ENCODE results near the gene IFNLR1.

Gene IFNLR1

DNA sequence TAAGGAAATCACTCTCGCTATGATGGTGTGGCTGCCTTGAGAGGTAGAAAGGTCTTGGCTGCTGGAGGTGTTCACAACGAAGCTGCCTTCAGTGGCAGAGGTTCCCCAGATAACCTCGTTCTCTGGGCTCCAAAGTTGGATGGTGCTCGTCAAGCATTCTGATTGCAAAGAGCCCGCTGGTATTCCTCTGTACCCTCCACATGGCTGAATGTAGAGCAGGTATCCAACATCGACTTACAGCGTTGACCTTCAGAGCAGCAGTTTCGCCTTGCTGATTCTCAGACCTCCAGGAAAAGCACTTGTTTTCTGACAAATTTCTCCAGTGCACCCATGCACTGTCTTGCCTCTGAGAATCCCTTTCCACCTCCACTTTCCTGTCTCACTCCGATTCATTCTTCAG lies 39.9 kb downstream of the IFNLR1 start:
- no peak for DNase-seq (ENCODE audit: low spot score)

- DNase-seq (ENCODE audit: low spot score) = peak; percentile 75
Observed at GRCh38 chr1:24142546-24143534, 44.2 kb downstream of the IFNLR1 start, which contains the start of gene IL22RA1. IL22RA1 (minus strand) TSS chr1:24143140; CDS start chr1:24143082, 58 bp downstream.

- DNase-seq (ENCODE audit: low spot score) = no peak
Observed at GRCh38 chr1:24141311-24141997, 45.6 kb downstream of the IFNLR1 start.

DNA sequence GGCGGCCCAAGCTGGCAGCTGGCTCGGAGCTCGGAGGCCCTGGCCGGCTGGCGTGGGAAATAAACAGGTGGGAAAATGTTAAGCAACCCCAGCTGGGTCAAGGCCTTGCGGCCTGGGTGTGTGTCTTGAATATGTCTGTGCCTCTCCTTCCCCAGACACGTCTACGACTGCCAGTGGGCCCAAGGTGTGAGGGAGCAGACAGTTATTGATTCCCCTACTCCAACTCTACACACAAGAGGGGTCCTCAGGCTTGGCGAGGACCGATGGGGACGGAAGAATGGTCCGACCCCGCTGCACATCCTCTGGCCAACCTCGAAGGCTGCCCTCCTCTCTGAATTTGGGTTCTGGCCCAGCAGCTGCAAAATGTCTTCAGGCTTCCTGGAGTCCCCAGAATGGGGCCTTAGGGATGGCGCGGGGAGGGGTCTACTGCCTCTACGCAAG lies 46.3 kb downstream of the IFNLR1 start:
- no peak for DNase-seq (ENCODE audit: low spot score)

DNA sequence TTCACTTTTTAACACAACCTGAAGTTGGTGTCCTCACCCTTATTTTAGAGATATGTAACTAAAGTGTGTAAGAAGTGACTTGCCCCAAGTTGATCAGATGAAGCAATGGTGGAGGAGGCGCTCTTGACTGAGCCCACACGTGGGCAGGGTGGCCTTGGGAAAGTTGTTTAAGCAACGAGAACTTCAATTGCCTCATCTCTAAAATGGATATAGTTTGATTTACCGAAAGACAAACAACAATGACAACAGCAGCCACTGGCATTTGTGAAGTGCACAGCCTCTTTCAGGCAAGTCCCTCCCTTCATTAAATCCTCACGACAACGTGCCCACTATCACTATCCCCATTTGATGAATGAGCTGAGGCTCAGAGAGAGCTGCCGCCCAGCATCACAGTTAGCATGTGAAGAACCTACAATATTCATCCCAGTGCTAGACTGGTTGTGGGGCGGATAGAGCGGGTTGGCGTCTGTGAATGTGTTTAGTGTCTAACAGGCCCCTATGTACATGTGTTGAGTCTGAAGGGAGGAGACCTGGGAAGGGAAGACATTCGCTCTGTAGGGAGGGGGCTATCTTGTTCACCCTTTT lies 47.2 kb downstream of the IFNLR1 start:
- no peak for DNase-seq (ENCODE audit: low spot score)

DNA sequence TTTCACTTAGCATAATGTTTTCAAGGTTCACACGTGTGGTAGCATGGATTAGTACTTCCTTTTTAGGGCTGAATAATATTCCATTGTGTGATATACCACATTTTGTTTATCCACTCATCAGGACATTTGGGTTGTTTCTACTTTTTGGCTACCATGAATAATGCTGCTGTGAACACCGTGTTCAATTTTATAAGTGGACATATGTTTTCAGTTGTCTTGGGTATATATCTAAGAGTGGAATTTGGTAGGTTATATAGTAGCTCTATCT lies 47.9 kb downstream of the IFNLR1 start:
- DNase-seq (ENCODE audit: low spot score) = no peak

DNA sequence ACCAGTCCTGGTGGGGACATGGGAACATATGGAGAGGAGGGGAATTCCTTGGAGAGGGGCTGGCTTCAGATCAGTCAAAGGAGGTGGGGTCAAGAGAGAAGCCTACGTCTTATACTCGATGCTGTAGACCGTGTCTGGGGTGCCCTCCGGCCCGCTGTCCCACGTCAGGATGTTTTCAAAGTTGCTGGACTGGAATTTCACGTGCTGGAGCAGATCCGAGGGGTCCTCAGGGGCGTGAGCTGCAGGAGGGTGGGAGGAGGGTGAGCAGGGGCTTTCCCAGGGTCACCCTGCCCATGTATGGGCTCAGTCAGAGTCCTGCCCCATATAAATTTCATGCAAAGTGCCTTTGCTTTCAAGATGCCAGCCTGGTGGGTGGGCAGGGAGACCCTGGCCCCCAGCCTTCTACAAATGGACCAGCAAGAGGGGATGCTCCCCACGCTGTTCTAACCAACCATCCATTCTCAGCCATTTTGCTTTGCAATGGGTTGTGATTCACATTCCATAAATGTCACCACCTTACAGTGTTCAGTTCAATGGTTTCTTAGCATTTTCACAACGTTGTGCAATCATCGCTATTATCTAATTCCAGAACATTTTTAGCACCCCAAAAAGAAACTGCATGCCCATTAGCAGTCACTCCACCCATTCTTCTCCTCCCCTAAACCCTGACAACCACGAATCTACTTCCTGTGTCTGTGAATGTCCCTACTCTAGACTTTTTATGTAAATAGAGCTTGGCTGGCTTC lies 48.4 kb downstream of the IFNLR1 start:
- DNase-seq (ENCODE audit: low spot score) = no peak

DNA sequence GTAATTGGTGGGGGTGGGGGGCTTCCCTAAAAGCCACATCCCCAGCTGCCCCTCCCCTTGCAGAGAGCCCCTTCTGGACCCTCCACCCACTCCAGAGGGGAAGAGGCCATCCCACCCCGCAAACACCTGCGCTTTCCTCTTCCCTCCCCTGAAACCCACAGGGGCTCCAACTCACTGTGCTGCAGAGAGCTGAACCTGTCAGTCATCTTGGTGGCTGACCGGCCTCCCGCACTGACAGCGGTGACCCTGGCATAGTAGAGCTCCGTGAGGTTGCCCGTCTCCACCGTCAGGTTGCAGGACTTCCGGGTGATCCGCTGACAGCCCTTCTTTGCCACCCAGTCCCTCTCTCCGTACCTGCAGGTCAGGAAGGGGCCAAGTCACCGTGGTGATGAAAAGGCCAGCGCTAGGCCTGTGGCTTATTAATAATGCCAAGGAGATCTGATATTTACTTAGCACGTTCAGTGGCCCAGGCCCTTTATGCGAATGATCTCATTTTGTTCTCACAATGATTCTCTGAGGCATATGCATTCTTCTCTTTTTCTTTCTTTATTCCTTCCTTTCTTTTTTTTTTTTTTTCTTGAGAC lies 50.0 kb downstream of the IFNLR1 start:
- DNase-seq (ENCODE audit: low spot score) = no peak

- no peak for DNase-seq (ENCODE audit: low spot score)
Observed at GRCh38 chr1:24134376-24134775, 52.7 kb downstream of the IFNLR1 start.

DNA sequence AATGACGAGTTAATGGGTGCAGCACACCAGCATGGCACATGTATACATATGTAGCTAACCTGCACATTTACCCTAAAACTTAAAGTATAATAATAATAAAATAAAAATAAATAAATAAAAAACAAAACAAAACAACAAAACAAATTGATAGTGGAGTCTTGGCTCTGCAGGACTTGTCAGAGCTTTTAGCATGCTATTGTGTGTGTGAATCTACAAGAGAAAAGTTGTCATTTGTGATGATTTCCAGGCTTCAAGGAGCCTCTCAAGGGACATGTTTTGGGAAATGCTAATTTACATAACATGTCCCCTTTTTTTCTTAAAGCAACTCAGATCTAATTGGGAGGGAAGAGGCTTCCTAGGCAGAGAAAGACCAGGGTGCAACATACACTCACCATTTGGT lies 53.3 kb downstream of the IFNLR1 start:
- no peak for DNase-seq (ENCODE audit: low spot score)

DNA sequence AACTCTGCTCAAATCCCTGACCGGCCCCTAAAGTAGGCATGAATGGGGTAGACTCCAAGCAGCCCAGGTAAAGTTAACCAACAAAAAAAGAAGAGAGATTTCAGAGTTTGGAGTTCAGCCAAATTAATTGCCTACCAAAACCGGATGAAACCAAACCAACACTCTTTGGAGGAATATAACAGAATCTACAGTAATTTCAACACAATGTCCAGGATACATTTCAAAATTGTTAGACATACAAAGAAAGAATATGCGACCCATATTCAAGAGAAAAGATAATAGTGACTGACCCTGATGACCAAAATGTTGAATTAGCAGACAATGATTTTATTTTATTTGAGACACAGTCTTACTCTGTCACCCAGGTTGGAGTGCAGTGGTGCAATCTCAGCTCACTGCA lies 56.7 kb downstream of the IFNLR1 start:
- no peak for DNase-seq (ENCODE audit: low spot score)

DNA sequence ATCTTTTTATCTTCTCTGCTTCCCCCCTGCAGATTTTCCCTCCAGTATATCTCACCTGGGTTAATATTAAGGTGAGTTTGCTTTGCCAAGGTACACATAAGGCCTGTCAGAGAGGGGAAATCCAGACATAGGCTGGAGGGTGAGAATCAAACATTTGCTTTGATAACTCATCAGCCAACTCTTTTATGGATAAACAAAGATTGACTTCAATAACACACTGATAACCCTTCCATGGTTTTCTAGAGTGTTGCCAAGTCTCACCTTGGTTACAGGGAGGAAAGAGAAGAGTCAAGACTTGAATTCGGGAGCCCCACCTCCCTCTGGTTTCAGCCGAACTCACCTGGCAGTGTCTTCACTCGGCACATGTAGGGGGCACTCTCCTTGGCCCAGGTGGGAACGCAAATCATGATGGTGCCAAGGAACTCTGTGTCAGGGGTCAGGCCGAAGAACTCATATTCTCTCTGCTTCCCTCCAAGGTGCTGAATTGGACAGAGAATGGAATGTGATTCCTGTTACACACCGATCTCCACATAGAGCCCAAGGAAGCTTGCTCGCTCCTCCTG lies 59.2 kb downstream of the IFNLR1 start:
- no peak for DNase-seq (ENCODE audit: low spot score)

- no peak for DNase-seq (ENCODE audit: low spot score)
Observed at GRCh38 chr1:24127134-24127800, 59.8 kb downstream of the IFNLR1 start.

DNA sequence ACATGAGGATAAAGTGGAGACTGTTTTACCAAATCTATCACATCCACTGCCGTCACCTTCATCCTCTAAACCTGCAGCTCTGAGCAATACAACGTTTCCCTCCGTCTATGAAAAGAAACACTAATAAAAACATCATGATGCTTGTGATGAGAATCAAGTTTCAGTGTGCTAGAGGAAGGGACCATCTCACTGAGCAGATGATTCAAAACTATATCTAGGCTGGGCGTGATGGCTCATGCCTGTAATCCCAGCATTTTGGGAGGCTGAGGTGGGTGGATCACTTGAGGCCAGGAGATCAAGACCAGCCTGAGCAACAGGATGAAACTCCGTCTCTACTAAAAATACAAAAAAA lies 60.4 kb downstream of the IFNLR1 start:
- no peak for DNase-seq (ENCODE audit: low spot score)

DNA sequence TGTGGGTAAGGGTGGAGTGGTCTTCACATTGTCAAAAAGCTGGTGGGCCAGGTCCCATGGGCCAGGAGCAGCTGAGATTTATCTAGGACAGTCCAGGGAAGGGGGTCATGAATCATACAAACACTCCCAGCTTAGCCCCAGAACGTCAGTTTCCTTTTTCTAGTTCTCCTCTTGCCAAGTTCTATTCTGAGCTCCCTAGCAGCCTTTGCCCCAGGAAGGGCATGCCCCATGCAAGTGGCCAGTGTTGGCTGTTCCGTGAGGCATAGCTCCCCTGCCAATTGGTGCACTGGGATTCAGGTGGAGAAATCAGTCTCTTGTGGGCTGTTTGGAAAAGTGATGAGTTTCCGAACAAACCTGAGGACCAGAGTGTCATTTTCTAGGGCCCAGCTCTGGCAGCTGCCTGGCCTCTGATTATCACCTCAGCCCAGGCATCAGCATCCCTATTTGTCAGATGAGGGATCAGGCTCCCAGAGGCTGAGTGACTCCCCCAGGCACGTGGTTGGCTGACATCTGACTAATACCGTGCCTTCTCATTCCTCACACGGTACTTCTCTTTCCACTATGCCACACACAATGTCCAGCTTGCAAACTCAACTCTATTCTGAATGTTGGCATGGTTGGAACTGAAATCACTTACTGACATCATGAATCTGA lies 60.9 kb downstream of the IFNLR1 start:
- peak; percentile 45 for DNase-seq (ENCODE audit: low spot score)

GRCh38 chr1:24125456-24125855 lies 61.6 kb downstream of the IFNLR1 start:
- no peak for DNase-seq (ENCODE audit: low spot score)

- no peak for DNase-seq (ENCODE audit: low spot score)
Observed at GRCh38 chr1:24124980-24125379, 62.1 kb downstream of the IFNLR1 start.

- no peak for DNase-seq (ENCODE audit: low spot score)
Observed at GRCh38 chr1:24123611-24124010, 63.5 kb downstream of the IFNLR1 start.

DNA sequence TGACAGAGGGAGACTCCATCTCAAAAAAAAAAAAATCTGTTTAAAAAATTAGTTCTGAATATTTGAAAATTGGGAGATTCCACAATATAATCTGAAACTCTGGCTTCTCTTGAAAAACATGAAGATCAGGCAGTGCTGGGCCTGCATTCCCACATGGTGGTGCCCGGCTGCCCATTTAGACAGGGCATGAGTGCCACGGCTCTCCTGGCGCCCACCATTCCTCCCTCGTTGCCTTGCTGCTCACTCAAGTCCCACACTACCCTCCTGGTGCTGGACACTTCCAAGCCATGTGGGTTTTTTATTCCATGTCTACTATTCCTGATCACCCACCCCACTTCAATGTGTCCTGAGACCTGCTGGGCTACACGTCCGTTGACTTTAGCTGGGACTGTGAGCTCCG lies 64.3 kb downstream of the IFNLR1 start:
- no peak for DNase-seq (ENCODE audit: low spot score)

- DNase-seq (ENCODE audit: low spot score) = no peak
Observed at GRCh38 chr1:24121406-24121805, 65.7 kb downstream of the IFNLR1 start.

GRCh38 chr1:24120965-24121364 lies 66.1 kb downstream of the IFNLR1 start:
- no peak for DNase-seq (ENCODE audit: low spot score)
